ENCODE measurements around the gene LMO4.

Gene LMO4, protein sequence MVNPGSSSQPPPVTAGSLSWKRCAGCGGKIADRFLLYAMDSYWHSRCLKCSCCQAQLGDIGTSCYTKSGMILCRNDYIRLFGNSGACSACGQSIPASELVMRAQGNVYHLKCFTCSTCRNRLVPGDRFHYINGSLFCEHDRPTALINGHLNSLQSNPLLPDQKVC

GRCh38 chr1:87328272-87329050 is at the start of gene LMO4:
TSS of gene LMO4 (plus strand) at chr1:87328880. CDS start at chr1:87332016, 3,136 bp downstream.
- Histone ChIP-seq H3K4me1 (ENCODE audit: control insufficient read depth in 1 of 2, insufficient read depth in 1 of 2, low read depth in 1 of 2, low read length in 1 of 2) (peaks cover 41% of the 10 kb centered on the region in 2 experiments), H3K9me3 (no peaks in the 10 kb centered on the region), H3K36me3 (peaks cover 15% of the 10 kb centered on the region), H3K27ac (peak within 1 kb of the TSS; percentile 91), H3K4me3 (ENCODE audit: low read depth in 1 of 2, low read length in 1 of 2) (peak within 1 kb of the TSS; percentile 79 to 81), H3K27me3 (no peaks in the 10 kb centered on the region)
- TF ChIP-seq CTCF (IDR thresholded peaks at IDR 0.05) = no peak

- Histone ChIP-seq H3K27me3 (no peaks in the 10 kb centered on the region), H3K4me3 (ENCODE audit: low read depth in 1 of 2, low read length in 1 of 2) (no peak overlapping the region), H3K36me3 (no peaks in the 10 kb centered on the region), H3K9me3 (no peaks in the 10 kb centered on the region), H3K27ac (no peak overlapping the region), H3K4me1 (ENCODE audit: control insufficient read depth in 1 of 2, insufficient read depth in 1 of 2, low read depth in 1 of 2, low read length in 1 of 2) (no peaks in the 10 kb centered on the region)
- TF ChIP-seq CTCF (IDR thresholded peaks at IDR 0.05) = no peak
These were observed 49.2 kb upstream of the LMO4 start for GRCh38 chr1:87279536-87279875.

GRCh38 chr1:87279966-87280535 is 48.6 kb upstream of the LMO4 start:
- TF ChIP-seq CTCF (IDR thresholded peaks at IDR 0.05) = no peak
- Histone ChIP-seq H3K9me3 (no peaks in the 10 kb centered on the region), H3K27me3 (no peaks in the 10 kb centered on the region), H3K27ac (no peak overlapping the region), H3K36me3 (no peaks in the 10 kb centered on the region), H3K4me1 (ENCODE audit: control insufficient read depth in 1 of 2, insufficient read depth in 1 of 2, low read depth in 1 of 2, low read length in 1 of 2) (no peaks in the 10 kb centered on the region), H3K4me3 (ENCODE audit: low read depth in 1 of 2, low read length in 1 of 2) (no peak overlapping the region)

GRCh38 chr1:87284456-87285240 is 44.0 kb upstream of the LMO4 start:
- no peaks in the 10 kb centered on the region for H3K9me3 ChIP-seq
- H3K27ac ChIP-seq = no peak overlapping the region
- no peaks in the 10 kb centered on the region for H3K4me1 ChIP-seq (ENCODE audit: control insufficient read depth in 1 of 2, insufficient read depth in 1 of 2, low read depth in 1 of 2, low read length in 1 of 2)
- no peak overlapping the region for H3K4me3 ChIP-seq (ENCODE audit: low read depth in 1 of 2, low read length in 1 of 2)
- no peak for TF ChIP-seq CTCF (IDR thresholded peaks at IDR 0.05)
- H3K36me3 ChIP-seq = no peaks in the 10 kb centered on the region
- H3K27me3 ChIP-seq = no peaks in the 10 kb centered on the region

DNA sequence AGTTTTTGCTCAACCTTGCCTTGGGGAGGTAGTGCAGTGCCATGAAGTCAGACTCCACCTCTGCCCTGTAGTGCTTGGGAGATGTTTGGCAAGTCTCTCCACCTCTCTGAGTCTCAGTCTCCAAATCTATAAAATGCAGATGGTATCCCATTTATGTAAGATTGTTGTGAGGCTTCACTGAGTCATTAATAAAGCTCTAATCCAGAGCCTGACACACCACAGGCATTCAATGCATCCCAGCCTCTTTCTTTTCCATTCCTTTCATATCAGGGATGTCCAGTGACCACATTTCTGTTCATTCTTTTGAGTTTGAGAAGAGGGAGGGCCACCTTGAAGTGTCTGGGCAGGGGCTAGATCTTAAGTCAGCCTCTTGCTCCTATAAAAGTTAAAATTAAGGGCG is 37.6 kb upstream of the LMO4 start:
- H3K4me1 ChIP-seq (ENCODE audit: control insufficient read depth in 1 of 2, insufficient read depth in 1 of 2, low read depth in 1 of 2, low read length in 1 of 2) = no peaks in the 10 kb centered on the region
- no peak overlapping the region for H3K27ac ChIP-seq
- TF ChIP-seq CTCF (IDR thresholded peaks at IDR 0.05) = no peak
- H3K36me3 ChIP-seq = no peaks in the 10 kb centered on the region
- peaks cover 13% of the 10 kb centered on the region for H3K27me3 ChIP-seq
- no peak overlapping the region for H3K4me3 ChIP-seq (ENCODE audit: low read depth in 1 of 2, low read length in 1 of 2)
- H3K9me3 ChIP-seq = no peaks in the 10 kb centered on the region

Measured in neutrophil (primary cell).